Astrocyte of the hippocampus (primary cell): ENCODE data around the gene ALLC.

Source experiments
- DNase-seq: peaks from one replicate; pipeline ENCODE4 v3.0.0; 2011; ENCODE audit warnings: low read depth, low spot score

Gene ALLC

DNA sequence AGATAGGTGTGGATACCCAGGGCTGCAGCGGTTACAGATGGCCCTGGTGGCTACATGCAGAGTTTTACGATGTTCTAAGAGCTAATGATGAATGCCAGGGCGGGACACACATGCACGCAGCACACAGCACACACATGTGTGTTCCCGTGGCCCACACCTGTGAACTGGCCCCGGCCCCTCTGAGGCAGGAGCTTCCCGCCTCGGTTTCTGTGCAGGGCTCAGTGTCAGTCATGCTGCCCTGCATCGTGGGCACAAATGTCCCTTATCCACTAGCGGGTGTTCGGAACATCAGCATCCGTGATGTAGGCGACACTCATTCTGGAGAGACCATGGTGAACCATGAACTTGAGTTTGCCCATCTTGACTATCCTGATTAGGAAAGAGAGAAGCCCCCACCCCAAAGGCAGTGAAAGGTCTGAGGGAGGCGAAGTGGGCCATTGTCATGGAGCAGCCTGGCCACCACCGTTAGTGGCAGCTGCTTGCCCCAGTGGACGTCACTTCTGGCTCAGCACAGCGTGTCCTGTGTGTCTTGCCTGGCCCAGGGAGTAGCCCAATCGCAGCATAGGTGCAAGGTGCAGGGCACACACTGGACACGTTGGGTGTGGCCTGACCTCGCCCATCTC, 89.1 kb downstream of the ALLC start:
- DNase-seq, result no peak

DNA sequence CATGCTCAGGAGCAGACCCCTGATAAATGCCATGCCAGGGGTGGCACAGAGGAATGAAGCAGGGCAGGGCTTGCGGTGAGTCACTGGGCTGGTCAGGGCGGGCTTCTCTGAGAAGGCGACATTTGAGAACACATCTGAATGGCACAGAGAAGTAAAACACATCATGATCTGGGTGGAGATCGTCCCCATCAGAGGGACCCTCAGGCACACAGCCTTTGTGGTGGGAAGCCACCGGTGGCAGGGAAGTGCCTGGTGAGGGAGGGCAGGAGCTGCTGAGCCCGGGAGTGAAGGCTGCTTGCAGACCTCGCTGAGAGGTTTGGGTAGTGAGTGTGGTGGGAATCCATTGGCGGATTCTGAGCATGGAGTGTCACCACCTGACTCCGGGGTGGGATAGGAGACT, 89.8 kb downstream of the ALLC start:
- no peak for DNase-seq

GRCh38 chr2:3749201-3749600, 91.2 kb downstream of the ALLC start:
- no peak for DNase-seq

- DNase-seq, result no peak
Measured at GRCh38 chr2:3751251-3751650, 93.3 kb downstream of the ALLC start.

- DNase-seq, result no peak
Measured at GRCh38 chr2:3751806-3752205, 93.8 kb downstream of the ALLC start.
